ENCODE results near the gene RPS27L.
"Not testable (repeated sequence)": the region's sequence is repeated elsewhere in the genome, so short reads cannot be mapped to it uniquely, and the experiment has no call there.

Gene RPS27L

DNA sequence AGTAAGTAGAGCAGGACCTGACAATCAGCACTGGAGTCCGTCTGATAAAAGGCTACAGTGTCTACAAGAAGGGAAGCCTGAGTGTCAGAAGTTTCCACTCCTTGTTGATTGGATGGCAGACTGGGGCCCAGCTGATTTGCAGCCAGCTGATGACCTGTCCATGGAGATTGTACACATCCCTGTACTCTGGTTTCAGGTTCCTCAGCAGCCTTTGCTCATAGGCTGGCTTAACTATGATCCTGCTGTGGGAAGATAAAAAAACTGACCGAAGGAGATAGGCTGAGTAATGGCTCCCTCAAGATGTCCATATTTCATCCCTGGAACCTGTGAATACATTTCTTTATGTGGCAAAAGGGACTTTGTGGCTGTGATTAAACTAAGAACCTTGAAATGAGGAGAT lies 47.4 kb downstream of the RPS27L start:
- no peaks in the 10 kb centered on the region for H3K4me1 ChIP-seq (ENCODE audit: control insufficient read depth, low read depth, low read length)
- H3K9ac ChIP-seq (ENCODE audit: low read length): no peak overlapping the region

DNA sequence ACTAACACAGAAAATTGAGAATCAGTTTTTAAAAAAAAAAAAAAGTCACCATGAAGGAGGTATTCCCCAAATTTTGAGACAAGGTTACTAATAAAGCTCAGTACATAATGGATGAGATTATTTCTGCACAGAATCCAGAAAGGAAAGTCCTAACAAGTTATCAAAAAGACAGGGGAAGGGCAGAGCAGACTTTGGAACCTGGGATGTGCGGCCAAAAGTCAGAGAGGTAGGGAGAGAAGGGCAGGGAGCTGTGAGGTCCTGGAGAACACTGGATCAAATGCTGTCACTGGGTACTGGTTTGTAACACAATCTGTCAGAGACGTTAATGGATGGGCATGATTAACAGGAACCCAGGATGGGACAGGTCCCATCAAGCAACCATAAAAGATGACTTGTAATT lies 47.8 kb downstream of the RPS27L start:
- no peaks in the 10 kb centered on the region for H3K27me3 ChIP-seq (ENCODE audit: control insufficient read depth, insufficient read depth, low read length)
- no peak overlapping the region for H3K9ac ChIP-seq (ENCODE audit: low read length)
- no peaks in the 10 kb centered on the region for H3K4me1 ChIP-seq (ENCODE audit: control insufficient read depth, low read depth, low read length)
- H3K4me3 ChIP-seq (ENCODE audit: low read length): no peak overlapping the region
- no peaks in the 10 kb centered on the region for H3K9me3 ChIP-seq (ENCODE audit: control insufficient read depth, low read depth, low read length)
- no peaks in the 10 kb centered on the region for H3K36me3 ChIP-seq (ENCODE audit: control insufficient read depth, low read depth, low read length)
- no peak overlapping the region for H3K27ac ChIP-seq (ENCODE audit: low read length)

More for the DNA sequence above, 47.4 kb downstream of the RPS27L start:
- no peak overlapping the region for H3K4me3 ChIP-seq (ENCODE audit: low read length)
- no peaks in the 10 kb centered on the region for H3K9me3 ChIP-seq (ENCODE audit: control insufficient read depth, low read depth, low read length)
- H3K27me3 ChIP-seq (ENCODE audit: control insufficient read depth, insufficient read depth, low read length): no peaks in the 10 kb centered on the region
- no peaks in the 10 kb centered on the region for H3K36me3 ChIP-seq (ENCODE audit: control insufficient read depth, low read depth, low read length)
- H3K27ac ChIP-seq (ENCODE audit: low read length): no peak overlapping the region

DNA sequence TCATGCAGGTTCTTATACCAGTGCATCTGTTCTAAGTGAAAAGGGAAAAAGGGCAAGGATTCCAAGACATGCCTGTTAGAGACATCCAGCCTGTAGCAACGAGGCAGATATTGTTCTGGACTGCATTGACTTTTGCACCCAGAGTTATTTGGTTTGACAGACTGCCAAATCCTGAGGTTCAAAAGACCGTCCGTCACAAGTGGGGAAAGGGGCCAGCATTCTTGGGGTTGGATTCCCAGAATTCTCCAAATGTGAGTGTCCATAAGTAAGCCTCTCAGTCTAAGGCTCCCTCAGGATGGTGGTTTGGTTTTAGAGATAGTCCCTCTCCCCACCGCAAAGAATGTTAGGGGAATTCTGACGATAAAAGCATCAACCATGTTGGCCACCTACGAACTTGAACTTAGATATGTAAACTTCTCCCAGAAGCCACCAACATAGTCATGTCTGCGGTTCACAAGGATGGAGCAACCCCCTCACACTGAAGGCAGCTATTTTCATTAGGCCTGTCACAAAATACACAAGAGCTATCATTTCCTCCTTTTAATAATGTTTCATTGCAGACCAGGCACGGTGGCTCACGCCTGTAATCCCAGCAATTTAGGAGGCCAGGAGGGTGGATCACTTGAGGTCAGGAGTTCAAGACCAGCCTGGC lies 49.3 kb downstream of the RPS27L start:
- no peaks in the 10 kb centered on the region for H3K27me3 ChIP-seq (ENCODE audit: control insufficient read depth, insufficient read depth, low read length)
- no peak overlapping the region for H3K9ac ChIP-seq (ENCODE audit: low read length)
- H3K27ac ChIP-seq (ENCODE audit: low read length): no peak overlapping the region
- no peaks in the 10 kb centered on the region for H3K9me3 ChIP-seq (ENCODE audit: control insufficient read depth, low read depth, low read length)
- no peaks in the 10 kb centered on the region for H3K36me3 ChIP-seq (ENCODE audit: control insufficient read depth, low read depth, low read length)
- no peak overlapping the region for H3K4me3 ChIP-seq (ENCODE audit: low read length)
- no peaks in the 10 kb centered on the region for H3K4me1 ChIP-seq (ENCODE audit: control insufficient read depth, low read depth, low read length)

GRCh38 chr15:63105354-63105753 lies 51.9 kb downstream of the RPS27L start:
- H3K36me3 ChIP-seq (ENCODE audit: control insufficient read depth, low read depth, low read length); H3K9me3 ChIP-seq (ENCODE audit: control insufficient read depth, low read depth, low read length); H3K4me3 ChIP-seq (ENCODE audit: low read length); H3K27me3 ChIP-seq (ENCODE audit: control insufficient read depth, insufficient read depth, low read length); H3K27ac ChIP-seq (ENCODE audit: low read length); H3K9ac ChIP-seq (ENCODE audit: low read length); H3K4me1 ChIP-seq (ENCODE audit: control insufficient read depth, low read depth, low read length): not testable (repeated sequence)

GRCh38 chr15:63104727-63105126 lies 52.5 kb downstream of the RPS27L start:
- Histone ChIP-seq H3K4me1 (ENCODE audit: control insufficient read depth, low read depth, low read length) (no peaks in the 10 kb centered on the region), H3K36me3 (ENCODE audit: control insufficient read depth, low read depth, low read length) (no peaks in the 10 kb centered on the region), H3K27me3 (ENCODE audit: control insufficient read depth, insufficient read depth, low read length) (no peaks in the 10 kb centered on the region), H3K9ac (ENCODE audit: low read length) (no peak overlapping the region), H3K4me3 (ENCODE audit: low read length) (no peak overlapping the region), H3K27ac (ENCODE audit: low read length) (no peak overlapping the region), H3K9me3 (ENCODE audit: control insufficient read depth, low read depth, low read length) (no peaks in the 10 kb centered on the region)

DNA sequence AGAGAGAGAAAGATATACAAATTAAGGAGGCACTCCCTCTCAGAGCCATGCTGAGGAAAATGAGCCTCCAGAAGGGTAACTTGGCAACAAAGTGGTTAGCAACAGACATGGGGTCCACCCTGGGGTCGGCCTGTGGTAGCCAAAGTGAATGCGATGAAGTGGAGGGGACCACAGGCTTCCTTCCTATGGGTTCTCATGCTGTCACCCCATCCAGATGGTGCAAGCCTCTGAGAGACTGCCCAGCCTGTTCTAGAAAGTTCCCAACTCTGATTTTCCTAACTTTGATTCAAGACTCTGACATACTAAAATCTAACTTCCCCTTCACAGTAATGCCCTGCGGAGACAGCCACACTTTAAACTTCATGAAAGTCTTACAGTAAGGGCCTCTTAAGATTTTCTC lies 53.9 kb downstream of the RPS27L start:
- Histone ChIP-seq H3K36me3 (ENCODE audit: control insufficient read depth, low read depth, low read length) (no peaks in the 10 kb centered on the region), H3K27me3 (ENCODE audit: control insufficient read depth, insufficient read depth, low read length) (no peaks in the 10 kb centered on the region), H3K4me1 (ENCODE audit: control insufficient read depth, low read depth, low read length) (no peaks in the 10 kb centered on the region), H3K9ac (ENCODE audit: low read length) (no peak overlapping the region), H3K9me3 (ENCODE audit: control insufficient read depth, low read depth, low read length) (no peaks in the 10 kb centered on the region), H3K27ac (ENCODE audit: low read length) (no peak overlapping the region), H3K4me3 (ENCODE audit: low read length) (no peak overlapping the region)

- H3K27ac ChIP-seq (ENCODE audit: low read length); H3K9ac ChIP-seq (ENCODE audit: low read length); H3K27me3 ChIP-seq (ENCODE audit: control insufficient read depth, insufficient read depth, low read length); H3K4me3 ChIP-seq (ENCODE audit: low read length); H3K9me3 ChIP-seq (ENCODE audit: control insufficient read depth, low read depth, low read length); H3K36me3 ChIP-seq (ENCODE audit: control insufficient read depth, low read depth, low read length); H3K4me1 ChIP-seq (ENCODE audit: control insufficient read depth, low read depth, low read length): not testable (repeated sequence)
Observed at GRCh38 chr15:63099581-63099980, 57.7 kb downstream of the RPS27L start.

DNA sequence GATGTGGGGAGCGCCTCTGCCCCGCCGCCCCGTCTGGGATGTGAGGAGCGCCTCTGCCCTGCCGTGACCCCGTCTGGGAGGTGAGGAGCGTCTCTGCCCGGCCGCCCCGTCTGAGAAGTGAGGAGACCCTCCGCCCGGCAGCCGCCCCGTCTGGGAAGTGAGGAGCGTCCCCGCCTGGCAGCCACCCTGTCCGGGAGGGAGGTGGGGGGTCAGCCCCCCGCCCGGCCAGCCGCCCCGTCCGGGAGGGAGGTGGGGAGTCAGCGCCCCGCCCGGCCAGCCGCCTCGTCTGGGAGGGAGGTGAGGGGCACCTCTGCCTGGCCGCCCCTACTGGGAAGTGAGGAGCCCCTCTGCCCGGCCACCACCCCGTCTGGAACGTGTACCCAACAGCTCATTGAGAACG lies 58.4 kb downstream of the RPS27L start:
- not testable (repeated sequence) for H3K27me3 ChIP-seq (ENCODE audit: control insufficient read depth, insufficient read depth, low read length); H3K27ac ChIP-seq (ENCODE audit: low read length); H3K9me3 ChIP-seq (ENCODE audit: control insufficient read depth, low read depth, low read length); H3K9ac ChIP-seq (ENCODE audit: low read length); H3K4me1 ChIP-seq (ENCODE audit: control insufficient read depth, low read depth, low read length); H3K4me3 ChIP-seq (ENCODE audit: low read length); H3K36me3 ChIP-seq (ENCODE audit: control insufficient read depth, low read depth, low read length)
